NCI-H2196 (cell line): ENCODE results near the gene SH3RF3.

Experiments
- DNase-seq: peaks from one replicate; lab custom pipeline; 2025; ENCODE audit not compliant: unreplicated experiment; lab: John Stamatoyannopoulos, UW

Gene SH3RF3

GRCh38 chr2:109385506-109385905 is 256.5 kb downstream of the SH3RF3 start:
- no peak for DNase-seq

- DNase-seq, result no peak
These were observed 257.1 kb downstream of the SH3RF3 start for GRCh38 chr2:109386004-109386695.

GRCh38 chr2:109387221-109387735 is 258.3 kb downstream of the SH3RF3 start:
- DNase-seq, result no peak

GRCh38 chr2:109387778-109388469 is 258.9 kb downstream of the SH3RF3 start:
- no peak for DNase-seq

GRCh38 chr2:109391243-109391642 is 262.2 kb downstream of the SH3RF3 start:
- DNase-seq, result no peak

- DNase-seq, result no peak
These were observed 263.1 kb downstream of the SH3RF3 start for GRCh38 chr2:109392140-109392539.

- DNase-seq, result no peak
These were observed 264.0 kb downstream of the SH3RF3 start for GRCh38 chr2:109392816-109393661.

- DNase-seq, result no peak
These were observed 264.6 kb downstream of the SH3RF3 start for GRCh38 chr2:109393662-109393972.

GRCh38 chr2:109395494-109396201 is 266.6 kb downstream of the SH3RF3 start:
- no peak for DNase-seq

GRCh38 chr2:109396202-109397180 is 267.5 kb downstream of the SH3RF3 start:
- DNase-seq, result peak; percentile 4

GRCh38 chr2:109397893-109398292 is 268.9 kb downstream of the SH3RF3 start:
- no peak for DNase-seq

GRCh38 chr2:109398366-109399015 is 269.5 kb downstream of the SH3RF3 start:
- no peak for DNase-seq

- DNase-seq, result no peak
These were observed 270.1 kb downstream of the SH3RF3 start for GRCh38 chr2:109399066-109399465.

- no peak for DNase-seq
These were observed 271.1 kb downstream of the SH3RF3 start for GRCh38 chr2:109400102-109400501.

GRCh38 chr2:109401370-109401769 is 272.4 kb downstream of the SH3RF3 start:
- no peak for DNase-seq

GRCh38 chr2:109402180-109402579 is 273.2 kb downstream of the SH3RF3 start:
- DNase-seq, result no peak

GRCh38 chr2:109402980-109403840 is 274.2 kb downstream of the SH3RF3 start:
- DNase-seq, result no peak

- DNase-seq, result no peak
These were observed 274.8 kb downstream of the SH3RF3 start for GRCh38 chr2:109403841-109404201.

- no peak for DNase-seq
These were observed 275.7 kb downstream of the SH3RF3 start for GRCh38 chr2:109404681-109405080.
